ENCODE data around the gene WDR33.

Gene WDR33

DNA sequence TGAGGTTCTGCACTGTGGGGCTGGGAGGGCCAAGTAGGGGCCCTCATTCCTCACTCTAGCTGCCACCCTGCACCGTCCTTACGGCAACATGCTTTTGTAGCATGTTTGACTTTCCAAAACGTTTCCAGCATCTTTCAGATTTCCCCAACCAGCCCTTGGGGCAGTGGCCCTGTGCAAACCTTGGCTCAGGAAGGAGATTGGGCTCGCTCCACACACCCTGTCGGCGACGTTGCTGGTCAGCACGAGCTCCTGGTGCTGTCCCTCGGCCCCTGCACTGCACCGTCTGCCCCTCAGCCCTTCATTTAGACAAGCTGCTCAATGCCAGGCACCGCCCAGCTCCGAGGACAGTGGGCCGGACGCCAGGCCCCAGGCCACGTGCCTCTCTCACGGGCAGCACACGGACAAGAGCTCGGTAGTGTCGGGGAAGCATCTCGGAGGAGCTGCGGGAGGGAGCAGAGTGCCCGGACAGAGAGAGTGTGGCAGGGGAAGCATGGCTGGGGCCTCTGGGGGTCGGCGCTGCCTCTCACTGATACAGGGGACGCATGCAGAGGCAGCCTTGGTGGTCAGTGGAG lies 158.1 kb downstream of the WDR33 start:
- DNase-seq: no peak
- Histone ChIP-seq H3K4me3 (ENCODE audit: low read length) (no peak overlapping the region), H3K27me3 (replicated peaks; ENCODE audit: insufficient read depth, low read length) (peaks cover 29% of the 10 kb centered on the region), H4K20me1 (ENCODE audit: insufficient read depth, low read length) (no peaks in the 10 kb centered on the region), H2AFZ (ENCODE audit: low read length) (no peak overlapping the region), H3K36me3 (replicated peaks; ENCODE audit: insufficient read depth, low read length) (no peaks in the 10 kb centered on the region), H3K9me3 (replicated peaks; ENCODE audit: insufficient read depth, low read length) (no peaks in the 10 kb centered on the region), H3K79me2 (ENCODE audit: low read length) (no peaks in the 10 kb centered on the region), H3K9ac (ENCODE audit: low read length) (no peak overlapping the region), H3K27ac (ENCODE audit: low read length) (no peak overlapping the region), H3K4me1 (ENCODE audit: low read length) (no peaks in the 10 kb centered on the region), H3K9me2 (replicated peaks; ENCODE audit: insufficient read depth, low read length) (no peaks in the 10 kb centered on the region), H3F3A (ENCODE audit: insufficient read depth, low read length) (no peaks in the 10 kb centered on the region), H3K4me2 (ENCODE audit: low read depth, low read length) (no peak overlapping the region)
- TF ChIP-seq EZH2 (optimal IDR thresholded peaks at IDR 0.05; ENCODE audit: low read depth, low read length) (no peak), EZH2phosphoT487 (IDR thresholded peaks at IDR 0.05; ENCODE audit: low read length) (no peak)
- TF ChIP-seq, protein P1, sequence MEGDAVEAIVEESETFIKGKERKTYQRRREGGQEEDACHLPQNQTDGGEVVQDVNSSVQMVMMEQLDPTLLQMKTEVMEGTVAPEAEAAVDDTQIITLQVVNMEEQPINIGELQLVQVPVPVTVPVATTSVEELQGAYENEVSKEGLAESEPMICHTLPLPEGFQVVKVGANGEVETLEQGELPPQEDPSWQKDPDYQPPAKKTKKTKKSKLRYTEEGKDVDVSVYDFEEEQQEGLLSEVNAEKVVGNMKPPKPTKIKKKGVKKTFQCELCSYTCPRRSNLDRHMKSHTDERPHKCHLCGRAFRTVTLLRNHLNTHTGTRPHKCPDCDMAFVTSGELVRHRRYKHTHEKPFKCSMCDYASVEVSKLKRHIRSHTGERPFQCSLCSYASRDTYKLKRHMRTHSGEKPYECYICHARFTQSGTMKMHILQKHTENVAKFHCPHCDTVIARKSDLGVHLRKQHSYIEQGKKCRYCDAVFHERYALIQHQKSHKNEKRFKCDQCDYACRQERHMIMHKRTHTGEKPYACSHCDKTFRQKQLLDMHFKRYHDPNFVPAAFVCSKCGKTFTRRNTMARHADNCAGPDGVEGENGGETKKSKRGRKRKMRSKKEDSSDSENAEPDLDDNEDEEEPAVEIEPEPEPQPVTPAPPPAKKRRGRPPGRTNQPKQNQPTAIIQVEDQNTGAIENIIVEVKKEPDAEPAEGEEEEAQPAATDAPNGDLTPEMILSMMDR (IDR thresholded peaks at IDR 0.05; ENCODE audit: low read length): no peak

DNA sequence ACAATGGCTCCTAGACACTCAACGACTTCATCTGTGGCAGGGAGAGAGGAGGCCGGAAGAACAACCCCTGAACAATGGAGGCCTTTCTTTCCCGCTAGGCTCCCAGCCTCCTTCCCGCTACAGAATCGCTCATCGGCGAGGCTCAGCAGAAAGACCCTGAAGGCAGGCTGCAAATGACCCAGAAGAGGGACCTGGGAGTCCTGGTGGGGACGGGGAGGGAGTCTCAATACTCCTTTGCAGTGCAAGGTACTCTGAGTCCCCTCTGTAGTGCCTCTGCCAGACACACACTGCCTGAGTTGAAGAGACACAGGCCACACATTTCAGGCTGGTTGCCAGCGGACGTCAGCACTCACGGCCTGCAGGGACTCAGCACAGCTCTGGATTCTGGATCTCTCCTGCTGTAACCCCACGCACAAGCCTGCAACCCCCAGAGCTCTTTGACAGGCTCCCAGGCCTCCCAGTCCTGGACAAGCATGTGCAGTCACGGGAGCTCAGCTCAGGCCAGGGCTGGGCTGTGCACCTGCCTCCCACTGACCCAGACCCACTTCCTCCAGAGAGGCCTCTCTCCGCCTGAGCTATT lies 158.9 kb downstream of the WDR33 start:
- Histone ChIP-seq H3K4me3 (ENCODE audit: low read length) (no peak overlapping the region), H3K27ac (ENCODE audit: low read length) (no peak overlapping the region), H3K36me3 (replicated peaks; ENCODE audit: insufficient read depth, low read length) (no peaks in the 10 kb centered on the region), H3K4me1 (ENCODE audit: low read length) (no peaks in the 10 kb centered on the region), H3K9ac (ENCODE audit: low read length) (no peak overlapping the region), H3K27me3 (replicated peaks; ENCODE audit: insufficient read depth, low read length) (peaks cover 29% of the 10 kb centered on the region), H3K9me3 (replicated peaks; ENCODE audit: insufficient read depth, low read length) (no peaks in the 10 kb centered on the region), H3K9me2 (replicated peaks; ENCODE audit: insufficient read depth, low read length) (no peaks in the 10 kb centered on the region), H3K4me2 (ENCODE audit: low read depth, low read length) (no peak overlapping the region), H2AFZ (ENCODE audit: low read length) (no peak overlapping the region), H4K20me1 (ENCODE audit: insufficient read depth, low read length) (no peaks in the 10 kb centered on the region), H3F3A (ENCODE audit: insufficient read depth, low read length) (no peaks in the 10 kb centered on the region), H3K79me2 (ENCODE audit: low read length) (no peaks in the 10 kb centered on the region)
- no peak for DNase-seq
- TF ChIP-seq, protein P1 (IDR thresholded peaks at IDR 0.05; ENCODE audit: low read length): no peak
- no peak for TF ChIP-seq EZH2 (optimal IDR thresholded peaks at IDR 0.05; ENCODE audit: low read depth, low read length)
- TF ChIP-seq EZH2phosphoT487 (IDR thresholded peaks at IDR 0.05; ENCODE audit: low read length): no peak

GRCh38 chr2:127651381-127651809 lies 159.6 kb downstream of the WDR33 start:
- Histone ChIP-seq H3K9ac (ENCODE audit: low read length) (no peak overlapping the region), H4K20me1 (ENCODE audit: insufficient read depth, low read length) (no peaks in the 10 kb centered on the region), H3K4me3 (ENCODE audit: low read length) (no peak overlapping the region), H3K9me3 (replicated peaks; ENCODE audit: insufficient read depth, low read length) (no peaks in the 10 kb centered on the region), H3K27me3 (replicated peaks; ENCODE audit: insufficient read depth, low read length) (peaks cover 29% of the 10 kb centered on the region), H3K9me2 (replicated peaks; ENCODE audit: insufficient read depth, low read length) (no peaks in the 10 kb centered on the region), H3F3A (ENCODE audit: insufficient read depth, low read length) (no peaks in the 10 kb centered on the region), H3K36me3 (replicated peaks; ENCODE audit: insufficient read depth, low read length) (no peaks in the 10 kb centered on the region), H3K27ac (ENCODE audit: low read length) (no peak overlapping the region), H3K4me1 (ENCODE audit: low read length) (no peaks in the 10 kb centered on the region), H2AFZ (ENCODE audit: low read length) (no peak overlapping the region), H3K79me2 (ENCODE audit: low read length) (no peaks in the 10 kb centered on the region), H3K4me2 (ENCODE audit: low read depth, low read length) (no peak overlapping the region)
- TF ChIP-seq EZH2phosphoT487 (IDR thresholded peaks at IDR 0.05; ENCODE audit: low read length) (no peak), EZH2 (optimal IDR thresholded peaks at IDR 0.05; ENCODE audit: low read depth, low read length) (no peak)
- TF ChIP-seq, protein P1 (IDR thresholded peaks at IDR 0.05; ENCODE audit: low read length): no peak
- no peak for DNase-seq
